Activated CD4-positive, CD25-positive, alpha-beta regulatory T cell treated with anti-CD3 and anti-CD28 coated beads, Interleukin-2, amount 50 U/mL, for 72 hours (primary cell): ENCODE results near the gene TP53I13.

Experiments
- DNase-seq: peaks from one replicate; pipeline ENCODE4 v3.0.0; 2021

Gene TP53I13

DNA sequence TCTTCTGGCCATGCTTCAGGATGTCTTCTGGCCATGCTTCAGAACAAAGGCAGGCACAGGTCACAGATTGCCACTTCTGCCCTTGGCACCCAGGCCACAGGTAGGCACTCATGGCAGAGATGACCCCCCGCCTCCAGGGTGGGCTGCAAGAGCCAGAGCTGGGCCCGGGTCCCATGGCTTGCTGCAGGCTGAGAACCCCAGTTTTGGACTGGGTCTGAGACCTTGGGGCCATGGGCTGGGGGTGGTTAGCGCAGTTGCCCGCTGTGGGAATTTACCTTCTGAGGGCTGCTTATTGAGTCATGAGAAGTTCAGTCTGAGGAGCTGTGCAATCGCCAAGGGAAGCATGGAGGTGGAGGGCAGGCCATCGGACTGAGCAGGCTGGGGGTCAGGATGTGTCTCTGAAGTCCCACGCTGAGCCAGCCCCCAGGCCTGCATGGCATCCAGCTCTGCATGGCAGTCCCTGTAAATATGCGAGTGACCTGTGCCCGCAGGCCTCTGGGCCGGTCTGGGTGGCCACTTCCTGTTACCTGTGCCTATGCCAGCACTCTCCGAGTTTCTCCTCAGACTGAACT lies 26.1 kb downstream of the TP53I13 start:
- DNase-seq = no peak

DNA sequence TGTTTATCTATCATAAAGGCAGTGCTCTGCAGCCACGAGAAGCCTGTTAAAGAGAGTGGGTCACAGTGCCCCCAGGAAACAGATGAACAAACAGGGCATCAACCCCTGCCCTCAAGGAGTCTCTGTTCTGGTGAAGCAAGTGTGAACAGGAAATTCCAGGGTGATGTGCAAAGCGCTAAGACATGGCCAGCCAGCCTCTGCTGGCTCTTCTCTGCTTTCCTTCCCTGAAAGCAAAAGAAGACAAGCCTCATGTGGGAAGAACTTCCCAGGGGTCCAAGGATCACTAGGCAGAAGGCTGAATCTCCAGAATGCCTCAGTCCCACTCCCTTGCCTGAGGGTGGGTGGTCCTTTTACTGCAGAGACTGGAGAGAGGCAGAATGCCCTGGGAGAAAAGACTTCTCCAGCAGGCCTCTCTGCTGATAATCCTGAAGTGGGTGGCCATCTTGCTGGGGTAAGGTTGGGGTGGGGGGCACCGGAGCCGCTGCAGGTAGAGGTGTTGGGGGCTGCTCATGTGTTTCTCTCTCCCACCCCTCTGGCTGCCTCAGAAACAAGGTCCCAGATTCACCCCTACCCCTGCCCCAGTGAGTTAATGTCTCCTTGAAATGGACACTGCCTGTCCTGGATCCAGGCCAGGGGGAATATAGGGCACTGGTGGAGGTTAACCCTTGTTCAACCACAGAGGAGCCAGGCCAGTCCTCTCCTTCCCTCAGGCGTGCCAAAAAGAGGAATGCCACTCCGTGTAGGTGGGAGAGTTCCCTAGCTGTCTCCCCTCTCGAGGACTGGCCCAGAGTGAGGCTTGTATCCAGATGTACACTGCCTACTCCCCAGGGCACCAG lies 26.8 kb downstream of the TP53I13 start:
- DNase-seq = no peak

DNA sequence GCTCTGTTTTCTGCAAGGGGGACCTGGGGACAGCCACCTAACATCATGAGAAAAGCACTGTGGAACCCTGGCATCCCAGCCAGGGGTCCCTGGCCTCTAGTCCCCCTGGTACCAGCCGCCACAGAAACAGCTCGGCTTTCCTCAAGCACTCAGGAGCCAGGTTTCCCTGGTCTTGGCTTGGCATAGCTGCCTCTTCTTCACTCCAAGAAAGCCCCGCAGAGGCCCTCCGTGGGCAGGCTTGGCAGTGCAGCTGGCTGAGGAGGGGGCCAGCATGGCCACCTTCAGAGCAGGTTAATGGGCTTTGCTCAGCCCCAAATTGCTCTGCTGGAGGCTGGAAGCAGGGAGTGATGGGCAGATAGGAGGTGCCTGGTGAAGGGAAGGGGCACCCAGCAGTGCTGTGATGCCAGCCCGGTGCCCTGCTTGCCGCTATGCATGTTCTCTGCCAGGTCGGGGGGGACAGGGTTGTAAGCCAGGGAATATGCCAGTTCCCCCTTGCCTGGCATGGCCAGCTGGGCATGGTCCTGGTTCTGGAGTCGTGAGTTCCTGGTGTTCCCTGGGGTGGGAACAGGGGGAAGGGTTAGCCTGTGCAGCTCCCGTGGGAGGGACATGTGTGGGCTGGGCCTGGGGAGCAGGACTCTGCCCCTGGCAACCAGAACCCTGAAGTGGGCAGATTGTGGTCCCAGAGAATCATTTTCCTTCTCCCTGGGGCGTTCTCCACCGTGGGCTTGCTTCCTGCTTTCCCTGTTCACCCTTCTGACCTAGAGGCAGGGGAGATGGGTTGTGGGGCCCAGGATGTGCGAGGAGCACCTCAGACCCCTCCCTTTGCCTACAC lies 27.7 kb downstream of the TP53I13 start:
- no peak for DNase-seq

DNA sequence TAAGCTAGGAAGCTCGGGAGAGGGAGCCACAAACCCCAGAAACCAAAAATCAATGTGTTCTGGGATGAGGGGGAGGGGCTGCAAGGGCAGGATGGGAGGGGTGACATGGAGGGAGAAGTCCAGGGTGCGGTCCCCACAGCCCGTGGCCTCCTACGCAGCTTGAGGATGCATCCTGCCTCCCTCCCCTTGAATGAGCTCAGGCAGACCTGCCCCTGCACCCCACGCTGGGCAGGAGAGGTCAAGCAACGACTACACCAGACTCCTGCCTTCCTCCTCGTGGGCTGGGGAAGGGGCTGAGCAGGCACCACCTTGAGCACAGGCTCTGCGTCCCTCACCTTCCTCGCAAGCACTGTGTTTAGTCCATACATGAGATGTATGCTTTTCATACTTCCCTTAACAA lies 28.3 kb downstream of the TP53I13 start:
- DNase-seq = no peak

DNA sequence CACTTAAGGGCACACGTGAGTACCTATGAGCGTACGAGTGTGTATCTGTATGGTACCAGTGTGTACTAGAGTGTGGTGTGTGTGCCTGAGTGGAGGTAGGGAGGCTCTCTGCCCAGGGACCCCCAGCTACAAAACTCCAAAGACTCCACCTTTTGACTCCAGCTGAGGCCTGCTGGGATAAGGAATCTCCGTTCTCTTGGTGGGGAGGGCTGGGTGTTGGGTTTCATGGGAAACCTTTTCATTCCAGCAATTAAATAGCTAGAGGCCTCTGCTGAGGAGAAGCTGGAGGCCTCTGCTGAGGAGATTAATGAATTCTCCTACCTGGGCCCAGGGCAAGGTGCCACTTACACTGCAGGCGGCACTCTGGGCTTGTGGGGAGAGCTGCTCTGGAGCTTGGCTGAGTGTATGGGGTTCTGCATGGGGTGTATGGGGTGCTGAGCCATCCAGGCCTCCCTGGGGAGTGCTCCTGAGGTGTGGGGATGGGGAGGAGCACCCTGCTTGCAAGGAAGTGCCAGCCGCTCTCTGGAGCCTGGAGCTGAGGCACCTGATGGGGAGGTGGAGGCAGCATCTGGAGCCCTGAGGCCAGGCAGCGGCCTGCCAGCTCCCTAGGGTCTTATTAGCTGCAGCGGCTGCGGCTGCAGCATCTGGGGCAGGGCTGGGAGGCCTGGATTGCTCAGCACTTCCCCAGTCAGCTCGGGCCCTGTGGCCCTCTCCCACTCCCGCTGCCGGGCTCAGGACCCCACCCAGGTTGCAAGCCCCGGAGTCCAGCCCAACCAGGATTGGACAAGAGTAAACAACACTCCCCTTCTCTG lies 29.1 kb downstream of the TP53I13 start:
- DNase-seq = no peak

DNA sequence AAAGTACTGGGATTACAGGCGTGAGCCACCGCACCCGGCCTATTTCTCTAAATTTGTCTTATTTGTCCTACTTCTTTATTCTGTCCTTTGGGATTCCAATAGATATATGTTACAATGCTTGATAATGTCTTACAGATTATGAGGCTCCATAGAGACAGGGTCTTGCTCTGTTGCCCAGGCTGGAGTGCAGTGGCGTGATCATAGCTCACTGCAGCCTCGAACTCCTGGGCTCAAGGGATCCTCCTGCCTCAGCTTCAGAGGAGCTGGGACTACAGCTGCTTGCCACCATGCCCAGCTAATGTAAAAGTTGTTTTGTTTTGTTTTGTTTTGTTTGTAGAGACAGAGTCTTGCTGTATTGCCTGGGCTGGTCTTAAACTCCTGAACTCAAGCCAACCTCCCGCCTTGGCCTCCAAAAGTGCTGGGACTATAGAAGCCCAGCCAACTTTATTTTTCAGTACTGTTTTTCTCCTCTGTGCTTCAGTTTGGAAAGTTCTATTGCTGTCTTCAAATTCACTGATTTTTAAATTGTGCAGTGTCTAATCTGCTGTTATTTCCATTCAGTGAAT lies 34.7 kb downstream of the TP53I13 start:
- no peak for DNase-seq

DNA sequence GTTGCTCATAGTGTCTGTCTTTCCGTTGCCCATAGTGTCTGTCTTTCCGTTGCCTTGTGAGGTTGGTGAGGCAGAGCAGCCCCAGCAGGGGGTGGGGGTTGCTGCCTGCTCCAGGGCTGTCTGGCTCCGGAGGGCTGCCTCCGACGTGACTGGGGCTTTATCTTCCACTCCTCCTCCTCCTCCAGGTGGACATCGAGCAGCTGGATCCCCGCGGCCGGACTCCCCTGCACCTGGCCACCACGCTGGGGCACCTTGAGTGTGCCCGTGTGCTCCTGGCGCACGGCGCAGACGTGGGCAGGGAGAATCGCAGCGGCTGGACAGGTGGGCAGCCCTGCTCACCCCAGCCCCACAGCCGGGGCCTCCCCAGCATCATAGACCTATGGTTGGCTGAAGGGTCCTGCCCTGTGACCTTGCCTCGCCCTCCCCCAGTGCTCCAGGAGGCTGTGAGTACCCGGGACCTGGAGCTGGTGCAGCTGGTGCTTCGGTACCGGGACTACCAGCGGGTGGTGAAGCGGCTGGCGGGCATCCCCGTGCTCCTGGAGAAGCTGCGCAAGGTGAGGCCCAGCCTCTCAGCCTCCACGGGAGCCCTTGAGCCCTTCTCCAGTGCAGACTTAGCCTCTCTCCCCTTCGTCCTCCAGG lies 39.2 kb downstream of the TP53I13 start:
- no peak for DNase-seq

DNA sequence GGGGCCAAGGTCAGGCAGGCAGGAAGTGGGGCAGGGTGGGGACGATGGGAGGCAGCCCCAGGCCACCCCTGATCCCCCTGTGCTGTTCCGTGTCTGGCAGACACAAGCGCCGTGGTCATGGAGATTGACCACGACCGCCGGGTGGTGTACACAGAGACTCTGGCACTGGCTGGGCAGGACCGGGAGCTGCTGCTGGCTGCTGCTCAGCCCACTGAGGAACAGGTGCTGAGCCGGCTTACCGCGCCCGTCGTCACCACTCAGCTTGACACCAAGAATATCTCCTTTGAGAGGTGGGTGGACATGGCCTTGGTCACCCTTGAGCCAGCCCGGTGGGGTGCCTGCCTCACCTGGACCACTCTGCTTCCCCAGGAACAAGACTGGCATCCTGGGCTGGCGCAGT lies 40.5 kb downstream of the TP53I13 start:
- no peak for DNase-seq

DNA sequence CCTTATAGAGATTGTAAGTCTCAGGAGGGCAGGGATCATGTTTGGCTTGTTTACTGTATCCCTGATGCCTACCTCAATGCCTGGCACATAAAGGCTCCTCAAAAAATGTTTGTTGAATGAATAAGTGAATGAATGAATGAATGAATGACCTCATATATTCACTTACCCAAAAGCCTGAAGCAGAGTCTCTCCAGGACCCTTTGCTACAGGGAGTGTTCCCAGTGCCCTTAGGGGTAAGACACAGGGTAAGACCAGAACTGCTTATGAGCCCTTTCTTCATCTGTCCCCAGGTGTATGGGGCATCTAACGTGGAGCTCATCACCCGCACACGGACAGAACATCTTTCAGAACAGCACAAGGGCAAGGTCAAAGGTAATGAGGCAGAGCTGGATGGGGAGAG lies 41.9 kb downstream of the TP53I13 start:
- no peak for DNase-seq

DNA sequence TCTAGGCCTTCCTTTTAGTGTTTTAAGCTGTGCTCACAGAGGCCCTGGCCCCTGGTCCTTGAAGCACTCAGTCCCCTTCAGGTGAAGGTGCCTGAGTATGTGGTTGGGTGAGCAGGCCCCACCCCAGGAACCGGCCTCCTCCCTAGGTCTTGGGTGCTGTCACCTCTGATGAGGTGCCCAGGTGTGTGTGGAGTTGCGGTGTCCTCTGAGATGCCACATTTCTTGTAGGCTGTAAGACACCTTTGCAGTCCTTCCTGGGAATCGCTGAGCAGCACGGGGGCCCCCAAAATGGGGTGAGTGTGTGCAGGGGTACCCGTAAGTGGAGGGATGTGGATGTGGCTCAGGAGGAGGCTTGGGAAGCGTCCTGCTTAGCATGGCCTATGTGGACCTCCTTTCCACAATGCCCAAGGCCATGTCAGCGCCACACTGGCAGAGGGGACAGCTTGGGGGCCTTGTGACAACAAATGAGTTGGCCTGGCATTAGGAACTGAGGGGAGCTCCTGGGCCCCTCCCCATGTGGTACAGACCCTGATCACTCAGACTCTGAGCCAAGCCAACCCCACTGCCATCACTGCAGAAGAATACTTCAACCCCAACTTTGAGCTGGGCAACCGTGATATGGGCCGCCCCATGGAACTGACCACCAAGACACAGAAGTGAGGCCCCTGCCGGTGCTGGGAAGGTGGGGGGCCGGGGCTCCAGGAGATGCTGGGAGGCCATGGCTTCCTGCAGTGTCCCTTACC lies 43.0 kb downstream of the TP53I13 start:
- DNase-seq = no peak

DNA sequence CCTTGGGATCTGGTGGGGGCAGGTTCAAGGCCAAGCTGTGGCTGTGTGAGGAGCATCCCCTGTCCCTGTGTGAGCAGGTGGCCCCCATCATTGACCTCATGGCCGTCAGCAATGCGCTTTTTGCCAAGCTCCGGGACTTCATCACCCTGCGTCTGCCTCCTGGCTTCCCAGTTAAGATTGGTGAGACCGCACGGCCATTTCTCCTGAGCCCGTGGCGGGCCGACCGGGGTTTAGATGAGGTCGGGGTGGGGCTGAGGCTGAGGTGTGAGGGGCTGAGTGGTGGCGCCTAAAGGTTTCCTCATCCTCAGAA lies 43.5 kb downstream of the TP53I13 start:
- DNase-seq = no peak

DNA sequence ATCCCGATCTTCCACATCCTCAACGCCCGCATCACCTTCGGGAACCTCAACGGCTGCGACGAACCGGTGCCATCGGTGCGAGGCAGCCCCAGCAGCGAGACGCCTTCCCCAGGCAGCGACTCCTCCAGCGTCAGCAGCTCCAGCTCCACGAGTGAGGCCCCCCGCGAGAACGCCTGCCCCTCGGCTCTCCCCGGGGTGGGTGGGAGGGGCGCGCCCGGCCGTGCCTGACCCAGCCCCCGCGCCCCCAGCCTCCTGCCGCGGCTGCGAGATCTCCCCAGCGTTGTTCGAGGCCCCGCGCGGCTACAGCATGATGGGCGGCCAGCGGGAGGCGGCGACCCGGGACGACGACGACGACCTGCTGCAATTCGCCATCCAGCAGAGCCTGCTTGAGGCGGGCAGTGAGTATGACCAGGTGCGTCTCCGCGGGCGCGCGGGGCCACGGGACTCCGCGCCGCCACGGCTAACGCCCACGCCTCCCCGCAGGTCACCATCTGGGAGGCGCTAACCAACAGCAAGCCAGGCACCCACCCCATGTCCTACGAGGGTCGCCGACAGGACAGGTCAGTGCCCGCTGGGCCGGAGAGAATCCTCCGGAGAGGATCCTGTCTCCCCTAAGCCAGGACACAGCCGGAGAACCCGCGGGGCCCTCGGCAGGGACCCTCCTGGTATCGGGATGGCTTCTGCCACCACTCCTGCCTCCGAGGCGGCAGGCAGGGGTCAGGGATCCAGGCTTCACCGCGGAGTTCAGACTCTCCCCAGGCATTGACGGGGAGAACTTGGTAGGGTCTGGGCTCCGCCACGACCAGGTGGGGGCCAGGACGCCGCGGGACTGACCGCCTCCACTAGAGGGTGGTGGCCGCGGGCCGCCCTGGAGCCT lies 44.1 kb downstream of the TP53I13 start:
- no peak for DNase-seq

DNA sequence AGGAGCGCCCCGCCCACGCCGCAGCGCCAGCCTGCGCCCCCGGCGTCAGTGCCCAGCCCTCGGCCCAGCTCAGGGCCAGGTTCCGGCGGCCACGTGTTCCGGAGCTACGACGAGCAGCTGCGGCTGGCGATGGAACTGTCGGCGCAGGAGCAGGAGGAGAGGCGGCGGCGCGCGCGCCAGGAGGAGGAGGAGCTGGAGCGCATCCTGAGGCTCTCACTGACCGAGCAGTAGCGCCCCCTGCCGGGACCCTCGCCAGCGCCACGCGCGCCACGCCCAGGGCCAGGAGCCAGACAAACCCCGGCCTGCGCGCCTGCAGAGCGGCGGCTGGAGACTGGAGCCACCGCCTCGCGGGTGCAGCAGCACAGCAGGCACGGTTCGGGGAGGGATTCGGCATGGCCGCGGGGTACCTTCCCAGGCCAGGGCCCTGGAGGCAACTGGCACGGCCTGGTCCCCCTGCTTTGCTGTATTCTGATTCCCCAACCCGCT lies 44.9 kb downstream of the TP53I13 start:
- peak; percentile 95 for DNase-seq

DNA sequence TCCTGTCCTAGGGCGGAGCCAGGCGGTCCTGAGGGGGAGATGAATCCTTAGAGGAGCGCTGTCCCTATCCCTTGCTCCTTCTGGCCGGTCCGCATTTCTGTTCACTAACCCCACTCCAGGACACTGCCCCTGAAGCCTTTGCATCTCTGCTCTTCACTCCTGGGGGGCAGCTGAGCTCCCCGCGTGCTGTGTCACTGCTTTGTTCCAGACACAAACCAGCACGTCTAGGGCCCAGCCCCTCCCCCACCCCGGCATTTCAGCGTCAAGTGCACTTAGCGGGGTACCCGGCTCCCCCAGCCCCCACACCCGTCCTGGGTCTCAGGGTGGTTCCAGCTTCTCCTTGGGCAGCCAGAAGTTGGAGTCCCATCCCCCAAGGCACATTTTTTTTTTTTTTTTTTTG lies 45.4 kb downstream of the TP53I13 start:
- no peak for DNase-seq

DNA sequence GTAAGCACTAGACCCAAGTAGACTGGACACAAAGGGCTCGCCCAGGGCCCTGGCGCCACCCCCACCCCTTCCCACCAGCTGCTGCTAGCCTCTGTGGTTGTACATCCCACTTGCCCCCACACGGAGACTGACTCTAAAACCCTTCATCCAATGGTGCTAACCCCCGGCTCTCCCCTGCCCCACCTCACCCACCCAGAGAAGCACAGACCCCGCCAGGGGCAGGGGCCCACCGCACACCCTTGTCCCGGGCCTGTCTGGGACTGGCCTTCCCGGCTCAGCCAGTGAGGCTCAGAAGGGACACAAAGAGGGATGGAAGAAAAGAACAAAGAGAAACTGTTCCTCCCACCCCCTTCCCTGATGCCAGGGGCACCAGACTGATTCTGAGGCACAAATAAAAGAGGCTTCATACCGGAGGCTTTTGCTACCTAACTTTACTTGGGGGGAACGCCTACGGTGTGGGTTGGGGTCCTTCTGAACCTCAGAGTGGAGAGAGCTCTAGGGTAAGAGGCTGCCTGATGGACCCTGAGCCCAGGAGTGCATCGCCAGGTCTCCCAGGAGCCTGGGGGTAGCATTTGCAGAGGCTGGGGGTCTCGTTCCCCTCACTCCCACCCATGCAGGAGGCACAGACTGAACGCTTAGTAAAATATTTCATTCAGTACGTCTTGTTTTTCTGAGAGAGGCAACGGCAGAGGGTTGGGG lies 46.0 kb downstream of the TP53I13 start:
- no peak for DNase-seq

DNA sequence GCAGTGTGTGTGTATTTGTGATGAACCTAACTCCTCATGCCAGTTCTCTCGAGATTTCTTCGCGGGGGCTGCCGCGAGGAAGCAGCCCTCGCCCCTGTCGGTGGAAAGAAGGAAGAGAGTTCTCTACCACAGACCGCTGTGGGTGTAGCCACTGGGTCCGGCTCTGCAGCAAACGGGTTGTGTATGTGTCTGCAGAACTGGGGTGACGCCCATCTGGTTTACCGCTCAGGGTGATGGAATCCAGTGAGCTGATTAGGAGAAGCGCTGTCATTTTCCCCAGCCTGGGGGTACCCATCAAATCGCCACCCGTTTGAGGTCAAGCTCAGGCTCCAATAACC lies 46.5 kb downstream of the TP53I13 start:
- DNase-seq = peak; percentile 59

DNA sequence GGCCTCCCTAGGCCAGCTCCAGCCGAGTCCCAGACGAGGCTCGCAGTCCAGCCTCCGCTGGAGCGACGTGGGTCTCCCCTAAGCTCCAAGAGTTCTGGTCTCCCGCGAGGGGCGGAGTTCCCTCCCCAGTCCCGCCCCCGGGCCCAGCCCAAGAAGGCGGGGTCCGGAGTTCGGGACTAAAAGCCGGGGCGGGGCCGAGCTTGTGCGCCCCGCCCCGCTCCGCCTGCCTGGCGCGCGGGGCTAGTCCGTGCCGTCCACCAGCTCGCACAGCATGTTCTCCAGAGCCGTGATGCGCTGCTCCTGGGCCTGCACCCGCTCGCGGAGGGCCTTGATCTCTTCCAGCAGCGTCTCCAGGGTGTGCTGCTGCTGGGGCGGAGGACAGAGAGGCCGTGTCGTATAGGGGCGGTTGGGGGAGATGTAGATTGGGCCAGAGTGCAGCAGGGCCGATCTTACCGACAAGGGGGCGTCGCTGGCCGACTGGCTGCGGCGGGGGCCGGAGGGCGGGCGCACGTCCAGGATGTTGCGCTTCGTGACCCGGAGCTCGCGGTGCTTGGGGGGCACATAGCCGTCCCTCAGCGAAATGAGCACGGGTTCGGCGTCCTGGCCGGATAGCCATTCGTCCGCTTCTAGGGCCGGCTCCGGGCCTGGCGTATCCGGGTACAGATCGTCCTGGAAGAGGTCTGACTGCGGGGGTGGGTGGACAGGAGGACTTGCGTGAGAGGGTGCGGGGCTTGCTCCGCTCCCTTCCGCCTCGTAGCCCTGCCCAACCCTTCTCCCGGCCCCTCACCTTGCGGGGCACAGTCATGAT lies 47.2 kb downstream of the TP53I13 start:
- DNase-seq = peak; percentile 85

DNA sequence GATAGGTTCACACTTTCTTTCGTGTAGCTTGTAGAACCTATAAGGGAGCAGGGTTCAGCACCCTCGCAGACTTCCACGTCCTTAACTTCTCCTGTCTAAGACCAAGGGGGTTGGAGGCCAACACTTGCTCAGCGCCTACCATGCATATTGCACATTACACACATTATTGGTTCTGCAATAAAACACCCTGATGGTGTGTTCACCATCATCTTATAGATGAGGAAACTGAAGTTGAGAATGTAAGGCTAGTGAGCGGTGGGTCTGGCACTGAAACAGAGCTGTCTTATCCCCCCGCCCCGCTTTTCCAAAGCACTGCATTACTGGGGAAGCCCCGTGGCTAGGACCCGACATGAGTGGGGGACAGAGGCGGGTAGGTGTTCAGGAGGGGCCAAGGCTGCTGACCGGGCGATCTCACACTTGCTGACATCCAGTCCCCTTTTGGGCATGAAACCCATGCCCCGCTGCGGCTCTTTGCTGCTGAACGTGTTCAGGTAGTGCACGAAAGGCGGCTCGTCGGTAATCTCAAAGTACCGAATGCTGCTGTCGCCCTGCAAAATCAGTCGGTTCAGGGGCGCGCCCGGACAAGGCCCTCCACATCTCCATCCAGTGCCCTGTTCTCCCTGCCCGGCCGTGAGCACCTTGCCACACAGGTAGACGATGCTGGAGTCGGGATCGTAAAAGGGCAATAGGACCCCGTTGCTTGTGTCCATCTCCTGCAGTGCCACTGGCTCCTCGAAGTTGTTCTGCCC lies 48.0 kb downstream of the TP53I13 start:
- no peak for DNase-seq
